GM18520 (cell line): ENCODE data around the gene PIK3R1.

Source experiments
- ATAC-seq: cut with Tn5 transposase; IDR thresholded peaks from one replicate; pipeline ENCODE4 v1.9.1; 2021; ENCODE audit not compliant: unreplicated experiment

Gene PIK3R1

GRCh38 chr5:68267066-68267465 lies 51.5 kb downstream of the PIK3R1 start:
- ATAC-seq: no peak

- no peak for ATAC-seq
These were observed 52.7 kb downstream of the PIK3R1 start for GRCh38 chr5:68268101-68268851.

- ATAC-seq: no peak
These were observed 53.2 kb downstream of the PIK3R1 start for GRCh38 chr5:68268852-68269130.

- no peak for ATAC-seq
These were observed 54.3 kb downstream of the PIK3R1 start for GRCh38 chr5:68269820-68270219.

- ATAC-seq: no peak
These were observed 54.9 kb downstream of the PIK3R1 start for GRCh38 chr5:68270399-68270975.

- no peak for ATAC-seq
These were observed 55.6 kb downstream of the PIK3R1 start for GRCh38 chr5:68271124-68271523.

- no peak for ATAC-seq
These were observed 56.7 kb downstream of the PIK3R1 start for GRCh38 chr5:68272289-68272688.

- ATAC-seq: peak; percentile 47
These were observed 58.3 kb downstream of the PIK3R1 start for GRCh38 chr5:68273717-68274409.

- no peak for ATAC-seq
These were observed 59.5 kb downstream of the PIK3R1 start for GRCh38 chr5:68274847-68275651.

- no peak for ATAC-seq
These were observed 61.2 kb downstream of the PIK3R1 start for GRCh38 chr5:68276740-68277139.

GRCh38 chr5:68277431-68277830 lies 61.9 kb downstream of the PIK3R1 start:
- ATAC-seq: no peak

- no peak for ATAC-seq
These were observed 64.4 kb downstream of the PIK3R1 start for GRCh38 chr5:68279984-68280383.

GRCh38 chr5:68282001-68282400 lies 66.4 kb downstream of the PIK3R1 start:
- no peak for ATAC-seq

- ATAC-seq: no peak
These were observed 68.2 kb downstream of the PIK3R1 start for GRCh38 chr5:68283766-68284165.

- ATAC-seq: no peak
These were observed 69.7 kb downstream of the PIK3R1 start for GRCh38 chr5:68285075-68285840.

- ATAC-seq: no peak
These were observed 70.5 kb downstream of the PIK3R1 start for GRCh38 chr5:68285851-68286611.

- ATAC-seq: no peak
These were observed 71.0 kb downstream of the PIK3R1 start for GRCh38 chr5:68286612-68286912.

GRCh38 chr5:68287631-68287975 lies 72.0 kb downstream of the PIK3R1 start:
- no peak for ATAC-seq

GRCh38 chr5:68287976-68288706 lies 72.6 kb downstream of the PIK3R1 start:
- ATAC-seq: peak; percentile 56

GRCh38 chr5:68288707-68289134 lies 73.2 kb downstream of the PIK3R1 start:
- no peak for ATAC-seq
